Thoracic aorta (tissue), 2 donors: ENCODE measurements around the gene IRX3. TPM values are rescaled to one million over a fixed set of nuclear protein-coding genes. Genes with fewer than 3 reads are reported as not detected.

Experiments used
- ATAC-seq: fragments of 150-250 bp; one replicate; pipeline ENCODE4 v1.8.0; 2017; ENCODE audit warnings: low read depth; ENCODE audit not compliant: insufficient number of reproducible peaks, low FRiP score
- DNase-seq: peaks from one replicate; pipeline ENCODE4 v3.0.0-alpha.2; 2020; ENCODE audit warnings: low spot score
- H3K27ac ChIP-seq, 2 donors: fragments of 200-600 bp; sonication (generic); 1 replicate in 1 of 2; 2 replicates in 1 of 2; pipeline ENCODE4 v1.5.1; 2016; ENCODE audit warnings: mild to moderate bottlenecking in 2 of 2, moderate library complexity in 2 of 2
- H3K27me3 ChIP-seq: fragments of 200-600 bp; sonication (generic); replicated peaks from 2 replicates; pipeline ENCODE4 v1.6.0; 2016; ENCODE audit warnings: mild to moderate bottlenecking; ENCODE audit not compliant: insufficient read depth
- H3K36me3 ChIP-seq: fragments of 200-600 bp; sonication (generic); one replicate; pipeline ENCODE4 v1.5.1; 2016
- H3K4me1 ChIP-seq, 2 donors: fragments of 200-600 bp; sonication (generic); 1 replicate in 1 of 2; 2 replicates in 1 of 2; pipeline versions ENCODE4 v1.5.1 to v1.6.0; 2016; ENCODE audit warnings: low read depth in 2 of 2, mild to moderate bottlenecking in 1 of 2; ENCODE audit not compliant: control insufficient read depth in 1 of 2
- H3K4me3 ChIP-seq: fragments of 200-600 bp; sonication (generic); 2 replicates; pipeline ENCODE4 v1.5.1; 2016; ENCODE audit warnings: mild to moderate bottlenecking
- H3K9me3 ChIP-seq: fragments of 200-600 bp; sonication (generic); 2 replicates; pipeline ENCODE4 v1.5.1; 2016
- CTCF ChIP-seq: fragments of 200-600 bp; sonication (generic); IDR thresholded peaks from one replicate; pipeline ENCODE4 v1.5.1; 2019; ENCODE audit warnings: antibody characterized with exemption
- total RNA-seq, 2 donors: library from RNA; depleted of rRNA; stranded (reverse); fragments of >200 nt; gene quantifications; one replicate each; pipeline versions ENCODE4 v1.1.0 to v1.2.3, GENCODE V29; 2016

IRX3 gene
- total RNA-seq, 2 donors from 2014 or later = 0.95 to 2.0 TPM

GRCh38 chr16:54290833-54291655 is 4.5 kb upstream of the IRX3 start:
- Histone ChIP-seq H3K4me1 (peaks cover 0 to 10% of the 10 kb centered on the region in 2 donors), H3K27ac (no peak overlapping the region), H3K4me3 (no peak overlapping the region), H3K9me3 (no peaks in the 10 kb centered on the region), H3K27me3 (peaks cover 5% of the 10 kb centered on the region), H3K36me3 (no peaks in the 10 kb centered on the region)
- DNase-seq (no peak), ATAC-seq (no peak)
- no peak for TF ChIP-seq CTCF

- DNase-seq (no peak), ATAC-seq (no peak)
- no peak for TF ChIP-seq CTCF
- Histone ChIP-seq H3K9me3 (no peaks in the 10 kb centered on the region), H3K27me3 (peaks cover 5% of the 10 kb centered on the region), H3K4me1 (peaks cover 3 to 16% of the 10 kb centered on the region in 2 donors), H3K27ac (no peak overlapping the region), H3K4me3 (peak overlapping the region; percentile 32), H3K36me3 (no peaks in the 10 kb centered on the region)
Observed at GRCh38 chr16:54289945-54290832, 3.6 kb upstream of the IRX3 start.

GRCh38 chr16:54289242-54289944 is 2.8 kb upstream of the IRX3 start:
- no peak for TF ChIP-seq CTCF
- H3K4me1 ChIP-seq = peaks cover 5 to 24% of the 10 kb centered on the region in 2 donors
- H3K9me3 ChIP-seq = no peaks in the 10 kb centered on the region
- ATAC-seq (no peak), DNase-seq (no peak)
- H3K4me3 ChIP-seq = no peak overlapping the region
- peaks cover 8% of the 10 kb centered on the region for H3K27me3 ChIP-seq
- H3K27ac ChIP-seq = no peak overlapping the region
- no peaks in the 10 kb centered on the region for H3K36me3 ChIP-seq

- Histone ChIP-seq H3K4me1 (peaks cover 5 to 29% of the 10 kb centered on the region in 2 donors), H3K36me3 (no peaks in the 10 kb centered on the region), H3K4me3 (no peak overlapping the region), H3K9me3 (no peaks in the 10 kb centered on the region), H3K27me3 (peaks cover 12% of the 10 kb centered on the region), H3K27ac (no peak overlapping the region)
- no peak for TF ChIP-seq CTCF
- ATAC-seq (no peak), DNase-seq (no peak)
Observed at GRCh38 chr16:54288835-54289241, 2.3 kb upstream of the IRX3 start.
